ENCODE measurements around the gene TFF2.

The TFF2 gene

GRCh38 chr21:42305707-42306147, 45.1 kb downstream of the TFF2 start:
- no peak for DNase-seq (ENCODE audit: low spot score)

DNA sequence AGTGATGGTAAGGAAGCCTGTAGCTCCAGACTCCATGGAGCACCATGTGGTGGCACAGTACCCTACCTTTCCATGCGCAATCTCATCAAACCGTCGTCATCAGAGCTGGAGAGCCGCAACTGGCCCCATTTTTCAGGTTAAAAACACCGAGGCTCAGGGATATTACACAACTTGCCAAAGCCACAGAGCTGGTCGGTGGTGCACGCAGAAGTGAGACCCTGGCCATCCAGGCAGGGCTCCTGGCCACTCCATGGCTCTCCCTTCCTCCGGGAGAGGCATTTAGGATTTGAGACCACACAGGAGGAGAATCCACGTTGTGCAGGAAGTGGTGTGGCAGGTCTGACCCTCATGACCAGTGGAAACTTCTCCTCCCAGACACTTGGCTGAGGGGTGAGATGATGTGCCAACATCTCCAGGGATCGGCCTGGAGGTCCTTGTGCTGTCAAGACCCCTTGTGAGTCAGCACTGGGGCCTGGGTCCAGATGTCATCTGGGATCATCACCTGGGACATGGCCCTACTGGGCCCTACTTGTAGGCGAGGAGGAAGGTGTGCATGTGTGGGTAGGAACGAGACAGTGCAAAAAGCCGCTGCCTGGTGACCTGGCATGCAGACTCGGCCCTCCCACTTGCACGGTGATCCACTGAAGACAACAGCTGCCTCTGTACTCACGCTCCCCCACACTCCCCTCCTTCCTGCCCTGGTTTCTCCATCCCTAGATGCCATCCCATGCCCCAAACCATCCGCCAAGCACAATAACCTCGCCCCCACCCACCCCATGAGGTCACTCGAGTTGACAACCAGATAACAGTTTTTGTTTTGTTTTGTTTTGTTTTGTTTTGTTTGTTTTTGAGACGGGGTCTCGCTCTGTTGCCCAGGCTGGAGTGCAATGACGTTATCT, 46.0 kb downstream of the TFF2 start:
- no peak for DNase-seq (ENCODE audit: low spot score)

DNA sequence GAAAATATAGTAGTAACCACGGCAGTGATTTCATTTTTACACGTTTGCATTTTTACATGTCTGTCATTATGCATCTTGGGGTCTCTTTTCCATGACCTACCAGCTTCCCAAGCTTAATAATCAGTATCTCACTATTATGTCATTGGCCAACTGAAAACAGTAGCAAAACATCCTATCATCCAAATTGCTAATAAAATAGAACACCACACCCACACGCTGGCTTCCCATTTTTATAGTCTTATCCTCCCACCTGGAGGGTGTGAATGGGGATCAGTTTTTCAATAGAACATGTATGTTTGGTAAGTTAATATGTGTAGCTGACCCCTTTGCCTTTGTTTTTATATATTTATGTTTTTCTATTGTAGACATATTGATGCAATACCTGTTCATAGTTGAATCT, 47.4 kb downstream of the TFF2 start:
- no peak for DNase-seq (ENCODE audit: low spot score)

GRCh38 chr21:42302794-42303193, 48.0 kb downstream of the TFF2 start:
- no peak for DNase-seq (ENCODE audit: low spot score)

GRCh38 chr21:42302076-42302650, 48.6 kb downstream of the TFF2 start:
- no peak for DNase-seq (ENCODE audit: low spot score)

DNA sequence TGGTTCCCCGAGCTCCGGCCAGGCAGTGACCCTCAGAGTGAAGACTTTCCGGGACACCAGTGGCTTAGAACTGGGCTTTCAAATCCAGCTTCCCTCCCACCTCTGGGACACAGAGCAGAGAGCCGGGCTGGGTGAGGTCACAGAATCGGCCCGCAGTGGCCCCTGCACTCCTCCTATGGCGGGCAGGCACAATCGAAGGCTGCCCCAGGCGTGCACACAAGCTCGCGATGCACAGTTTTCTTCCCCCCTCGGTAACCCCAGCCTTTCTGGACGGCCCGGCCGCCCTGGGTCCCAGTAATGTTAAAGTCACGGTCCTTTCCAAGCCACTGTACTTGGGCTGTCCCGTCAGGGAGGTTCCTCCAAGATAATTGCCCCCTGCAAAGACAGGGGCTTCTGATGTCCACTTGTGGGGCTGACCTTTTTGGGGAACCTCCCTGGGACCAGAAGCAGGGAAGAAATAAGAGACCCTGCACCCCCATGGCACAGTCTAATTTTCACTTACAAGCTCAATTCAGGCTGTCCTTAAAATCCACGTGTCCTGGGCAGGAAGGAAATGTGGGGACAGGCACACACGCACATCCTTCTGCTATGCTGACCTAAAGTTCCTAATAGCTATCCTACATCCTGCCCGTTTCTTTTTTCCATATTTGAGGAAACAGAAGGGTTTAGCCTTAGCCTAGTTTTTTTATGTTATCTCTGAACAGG, 49.3 kb downstream of the TFF2 start:
- DNase-seq (ENCODE audit: low spot score), result no peak

GRCh38 chr21:42300956-42301355, 49.8 kb downstream of the TFF2 start:
- DNase-seq (ENCODE audit: low spot score), result no peak

- DNase-seq (ENCODE audit: low spot score), result no peak
These were observed 50.7 kb downstream of the TFF2 start for GRCh38 chr21:42300045-42300583.

DNA sequence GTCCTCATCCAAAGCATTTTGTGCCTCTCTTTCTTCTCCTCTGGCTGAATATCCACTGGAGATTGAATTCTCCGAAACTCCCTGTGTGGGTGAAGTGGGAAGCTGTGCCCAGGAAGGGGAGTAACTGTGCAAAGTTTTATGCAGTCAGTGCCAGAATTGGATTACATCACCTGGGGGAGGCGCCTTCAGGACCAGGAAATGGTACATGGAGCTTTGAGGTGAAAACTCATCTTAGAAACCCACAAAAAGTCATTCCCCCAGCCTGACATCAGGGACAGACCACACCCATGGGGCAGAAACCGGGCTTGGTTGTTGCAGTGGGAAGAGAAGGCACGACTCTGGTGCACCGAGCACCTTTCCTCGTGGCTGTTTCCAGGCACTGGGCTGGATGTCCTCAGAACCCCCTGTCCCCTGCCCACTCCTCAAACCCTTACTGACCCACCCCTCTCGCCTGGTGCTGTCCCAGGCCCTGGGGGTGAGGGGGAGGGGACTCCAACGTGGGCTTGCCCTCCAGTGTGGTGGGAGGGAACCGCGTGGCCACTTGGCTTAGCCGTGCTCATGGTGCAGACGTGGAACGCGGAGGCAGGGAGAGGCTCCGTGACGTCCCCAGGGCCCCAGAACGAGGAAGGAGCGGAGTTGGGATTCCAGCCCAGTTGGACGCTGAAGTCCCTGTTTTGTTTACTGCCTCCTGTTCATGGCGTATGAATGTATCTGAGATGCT, 51.3 kb downstream of the TFF2 start:
- no peak for DNase-seq (ENCODE audit: low spot score)

DNA sequence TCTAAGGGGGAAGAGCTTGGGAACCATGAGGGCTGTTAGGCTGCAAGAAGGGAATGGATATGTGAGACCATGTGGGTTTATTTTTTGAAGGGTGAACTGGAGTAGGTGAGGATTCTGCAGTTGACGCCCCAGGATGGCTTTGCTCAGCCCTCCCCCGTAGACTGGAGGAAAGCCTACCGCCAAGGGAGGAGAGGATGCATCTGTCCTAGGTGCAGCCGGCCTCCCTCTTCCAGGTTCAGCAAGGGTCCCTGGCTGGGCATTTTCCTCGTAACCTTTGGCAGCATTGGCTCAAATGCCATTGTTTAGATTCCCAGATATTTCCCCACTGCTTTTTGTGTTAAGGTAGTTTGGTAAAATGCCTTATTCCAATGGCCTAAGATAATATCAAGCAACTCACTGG, 52.1 kb downstream of the TFF2 start:
- DNase-seq (ENCODE audit: low spot score), result no peak

- DNase-seq (ENCODE audit: low spot score), result no peak
These were observed 52.6 kb downstream of the TFF2 start for GRCh38 chr21:42298237-42298636.

DNA sequence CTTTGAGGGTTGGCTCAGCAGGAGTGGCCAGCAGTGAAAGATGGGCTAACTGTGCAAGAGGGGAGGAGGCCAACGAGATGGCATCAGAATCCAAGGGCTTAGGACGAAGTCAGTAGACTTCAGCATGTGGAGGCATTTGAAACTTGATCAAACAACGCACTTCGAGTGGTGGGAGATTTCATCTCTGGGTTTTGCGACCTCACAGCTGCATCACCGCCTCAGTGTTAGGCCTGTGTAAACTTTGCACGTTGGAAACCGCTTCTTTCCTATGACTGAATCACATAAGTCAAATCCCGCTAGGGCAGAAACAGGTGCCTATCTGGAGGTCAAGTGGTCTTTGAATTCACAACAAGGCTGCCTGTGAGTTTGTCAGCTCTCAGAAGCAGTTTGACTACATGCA, 53.4 kb downstream of the TFF2 start:
- DNase-seq (ENCODE audit: low spot score), result no peak

- DNase-seq (ENCODE audit: low spot score), result no peak
These were observed 54.3 kb downstream of the TFF2 start for GRCh38 chr21:42296501-42296900.

All from ecto neural progenitor cell (in vitro differentiated cells).